K562 (cell line): ENCODE measurements around the gene ACTG2. TPM values are rescaled to one million over a fixed set of nuclear protein-coding genes. Genes with fewer than 3 reads are reported as not detected.

ENCODE experiments used
- ATAC-seq: fragments of 200-7000 bp; cut with Tn5 transposase; 3 replicates; pipeline ENCODE4 v1.9.1; 2020; ENCODE audit warnings: moderate library complexity
- BruUV-seq: library from RNA; stranded (reverse); fragments of 400-500 nt; replicated peaks from 2 replicates; lab custom pipeline; 2021; lab: Mats Ljungman, UMichigan
- CTCF ChIA-PET: fragments of 300-600 bp; formaldehyde crosslinking; extraction: SDS; loops from one replicate; lab custom pipeline; 2021; ENCODE audit warnings: low intra/inter-chr PET ratio; lab: Yijun Ruan, JAX
- POLR2A ChIA-PET: fragments of 300-600, 350-650 bp; sonication (Branson Sonifier 250); formaldehyde crosslinking; extraction: SDS; loops from one replicate; lab custom pipeline; 2021; ENCODE audit warnings: antibody characterized with exemption, inconsistent platforms; lab: Yijun Ruan, JAX
- DNase-seq, 4 experiments: peaks; one replicate each; pipeline versions ENCODE4 v3.0.0 to v3.0.0-alpha.2; 2011 to 2018; ENCODE audit warnings: low spot score in 3 of 4, mixed read lengths in 3 of 4; ENCODE audit errors: extremely low read depth in 1 of 4
- FAIRE-seq: peaks from 2 replicates; lab custom pipeline; 2011; peaks lifted over from hg19 to GRCh38; lab: Jason Lieb, UNC
- H2AFZ ChIP-seq: 2 replicates; pipeline ENCODE4 v1.6.0; 2011; ENCODE audit warnings: low read depth, low read length, control low read depth, inconsistent platforms
- H3K27ac ChIP-seq: fragments of 200-600 bp; 3 replicates; pipeline ENCODE4 v1.8.0; 2011; ENCODE audit warnings: low read depth, mild to moderate bottlenecking, control low read depth, inconsistent platforms, low read length, moderate library complexity, mixed read lengths; ENCODE audit errors: extremely low read depth
- H3K27me3 ChIP-seq, 2 experiments: fragments of 300-600 bp in 1 of 2; 2 replicates in 1 of 2; 3 replicates in 1 of 2; pipeline versions ENCODE4 v1.6.0 to v1.8.0; 2011; ENCODE audit warnings: inconsistent platforms in 2 of 2, low read length in 2 of 2, mild to moderate bottlenecking in 1 of 2, mixed read lengths in 1 of 2, moderate library complexity in 1 of 2; ENCODE audit not compliant: control insufficient read depth in 2 of 2, insufficient read depth in 2 of 2
- H3K36me3 ChIP-seq: fragments of 300-600 bp; 3 replicates; pipeline ENCODE4 v1.8.0; 2011; ENCODE audit warnings: mild to moderate bottlenecking, low read length, inconsistent platforms; ENCODE audit not compliant: control insufficient read depth, insufficient read depth
- H3K4me1 ChIP-seq, 2 experiments: fragments of 200-600 bp in 1 of 2; replicated peaks in 1 of 2; 2 replicates in 1 of 2; 3 replicates in 1 of 2; pipeline versions ENCODE4 v1.5.1 to v1.8.0; 2011; ENCODE audit warnings: inconsistent platforms in 2 of 2, low read length in 2 of 2, mild to moderate bottlenecking in 1 of 2, mixed read lengths in 1 of 2, moderate library complexity in 1 of 2; ENCODE audit not compliant: control insufficient read depth in 2 of 2, insufficient read depth in 2 of 2
- H3K4me2 ChIP-seq: 2 replicates; pipeline ENCODE4 v1.6.1; 2011; ENCODE audit warnings: low read length, control low read depth, inconsistent platforms, mixed read lengths; ENCODE audit not compliant: insufficient read depth
- H3K4me3 ChIP-seq: fragments of 200-600 bp; sonication (generic), shearing (Covaris generic); 2 replicates; pipeline ENCODE4 v1.5.1; 2016; ENCODE audit warnings: control low read depth, inconsistent platforms
- H3K79me2 ChIP-seq: fragments of 200-600 bp; 3 replicates; pipeline ENCODE4 v1.8.0; 2011; ENCODE audit warnings: low read length, inconsistent platforms; ENCODE audit not compliant: control insufficient read depth, insufficient read depth
- H3K9ac ChIP-seq, 2 experiments: 2 replicates each; pipeline versions ENCODE4 v1.6.0 to v1.6.1; 2011; ENCODE audit warnings: low read depth in 2 of 2, low read length in 2 of 2, control low read depth in 1 of 2, inconsistent platforms in 1 of 2, mild to moderate bottlenecking in 1 of 2, mixed read lengths in 1 of 2; ENCODE audit not compliant: insufficient read depth in 1 of 2
- H3K9me1 ChIP-seq: one replicate; pipeline ENCODE4 v1.6.0; 2011; ENCODE audit warnings: inconsistent platforms, mild to moderate bottlenecking, low read length, moderate library complexity; ENCODE audit not compliant: control insufficient read depth, insufficient read depth
- H3K9me3 ChIP-seq: replicated peaks from 2 replicates; pipeline ENCODE4 v1.5.1; 2011; ENCODE audit warnings: low read depth, low read length, inconsistent platforms; ENCODE audit not compliant: control insufficient read depth, insufficient read depth
- H4K20me1 ChIP-seq: replicated peaks from 2 replicates; pipeline ENCODE4 v1.6.1; 2011; ENCODE audit warnings: low read length, inconsistent platforms, mixed read lengths; ENCODE audit not compliant: control insufficient read depth, insufficient read depth
- NFIX ChIP-seq: fragments of 250-450 bp; sonication (Bioruptor Pico); IDR thresholded peaks from 2 replicates; pipeline ENCODE4 v1.4.0; 2020; ENCODE audit warnings: low read depth, mild to moderate bottlenecking, moderate library complexity
- PHB ChIP-seq: fragments of 250-450 bp; sonication (Bioruptor Pico); IDR thresholded peaks from 2 replicates; pipeline ENCODE4 v1.5.0; 2021
- ZBTB17 ChIP-seq: fragments of 450-650 bp; formaldehyde crosslinking; IDR thresholded peaks from 2 replicates; pipeline ENCODE4 v1.4.0; 2020; ENCODE audit warnings: mild to moderate bottlenecking
- WGBS: fragments of 100-300 bp; shearing (Covaris generic); methylation state at CpG from one replicate; pipeline ENCODE4 v1.1.6; 2016; ENCODE audit warnings: low coverage, mixed read lengths; ENCODE audit not compliant: insufficient coverage; ENCODE audit errors: missing lambda C conversion rate; 5-methylcytosine and 5-hydroxymethylcytosine counted together
- in situ Hi-C: fragments of 300-500 bp; cut with MboI; formaldehyde crosslinking; loops from 4 replicates; pipeline ENCODE4 v1.15.0; 2018; ENCODE audit warnings: inconsistent platforms, mixed read lengths
- intact Hi-C: fragments of 100-400 bp; cut with micrococcal nuclease; formaldehyde crosslinking; loops from 2 replicates; pipeline ENCODE4 v1.14.2; 2022
- polyA plus RNA-seq, 8 experiments: library from polyadenylated mRNA; depleted of rRNA in 4 of 8; stranded (reverse) in 5 of 8; unstranded in 3 of 8; fragments of >200 nt; fragmentation: Nextera tagmentation in 2 of 8; fragmentation: Illumina TruSeq in 1 of 8; extraction: Ambion mirVana in 2 of 8; extraction: Trizol in 1 of 8; gene quantifications; 2 replicates each; pipeline versions ENCODE4 v1.2.1 to v1.2.3, GENCODE V29; 2011 to 2014; ENCODE audit warnings: inconsistent platforms in 1 of 8, missing spikeins in 1 of 8
- total RNA-seq, 7 experiments: library from RNA; depleted of rRNA in 6 of 7; stranded (reverse); fragments of >200 nt in 6 of 7; fragmentation: Illumina TruSeq in 2 of 7; extraction: Trizol in 2 of 7; gene quantifications; 2 replicates each; pipeline versions ENCODE4 v1.2.1 to v1.2.3, GENCODE V29; 2011 to 2021; ENCODE audit warnings: low replicate concordance in 1 of 7
- TF ChIP-seq, protein P1 (sequence below): sonication (generic); formaldehyde crosslinking; IDR thresholded peaks from 2 replicates; pipeline ENCODE4 v1.8.0; 2022; ENCODE audit warnings: mild to moderate bottlenecking, missing genetic modification reagents, borderline replicate concordance

The ACTG2 gene
- total and polyA plus RNA-seq, 9 of the 15 experiments (the other 6 are each of a cell fraction or from before 2014, with no cell fraction given), result 0.06 to 0.60 TPM; not detected in 7

GRCh38 chr2:73891276-73891901, 1.4 kb upstream of the ACTG2 start:
- no peak for ATAC-seq
- Histone ChIP-seq H3K9me1 (no peaks in the 10 kb centered on the region), H3K9ac (no peak overlapping the region; a peak in 1 of 4 replicates), H3K27ac (no peak overlapping the region), H4K20me1 (no peaks in the 10 kb centered on the region), H3K36me3 (no peaks in the 10 kb centered on the region), H3K9me3 (no peaks in the 10 kb centered on the region; the same call in 1 of the 2 replicates), H3K4me2 (no peak overlapping the region), H3K79me2 (no peaks in the 10 kb centered on the region), H2AFZ (no peak overlapping the region), H3K4me1 (peaks cover 0 to 10% of the 10 kb centered on the region in 2 experiments; a peak in 1 of 5 replicates), H3K4me3 (no peak overlapping the region), H3K27me3 (peaks cover 2 to 4% of the 10 kb centered on the region in 2 experiments; a peak in 1 of 5 replicates)
- POLR2A ChIA-PET, result interaction anchor here (0.6 to 0.8 kb wide), 4 partner anchors 16 to 832 kb away, joined by 3 to 4 read pairs (median 4); no protein-coding TSS in a partner anchor
- WGBS, result 24% methylated on average over 5 of the region's 5 CpGs
- intact Hi-C loops (no loop called here), in situ Hi-C loops (no loop called here)
- DNase-seq, result no peak
- TF ChIP-seq NFIX (no peak), PHB (CRISPR knock-in tag) (no peak), ZBTB17 (CRISPR knock-in tag) (0 out of 2 replicates have a peak, but pooled peaks have one; percentile 32)
- TF ChIP-seq, protein P1, sequence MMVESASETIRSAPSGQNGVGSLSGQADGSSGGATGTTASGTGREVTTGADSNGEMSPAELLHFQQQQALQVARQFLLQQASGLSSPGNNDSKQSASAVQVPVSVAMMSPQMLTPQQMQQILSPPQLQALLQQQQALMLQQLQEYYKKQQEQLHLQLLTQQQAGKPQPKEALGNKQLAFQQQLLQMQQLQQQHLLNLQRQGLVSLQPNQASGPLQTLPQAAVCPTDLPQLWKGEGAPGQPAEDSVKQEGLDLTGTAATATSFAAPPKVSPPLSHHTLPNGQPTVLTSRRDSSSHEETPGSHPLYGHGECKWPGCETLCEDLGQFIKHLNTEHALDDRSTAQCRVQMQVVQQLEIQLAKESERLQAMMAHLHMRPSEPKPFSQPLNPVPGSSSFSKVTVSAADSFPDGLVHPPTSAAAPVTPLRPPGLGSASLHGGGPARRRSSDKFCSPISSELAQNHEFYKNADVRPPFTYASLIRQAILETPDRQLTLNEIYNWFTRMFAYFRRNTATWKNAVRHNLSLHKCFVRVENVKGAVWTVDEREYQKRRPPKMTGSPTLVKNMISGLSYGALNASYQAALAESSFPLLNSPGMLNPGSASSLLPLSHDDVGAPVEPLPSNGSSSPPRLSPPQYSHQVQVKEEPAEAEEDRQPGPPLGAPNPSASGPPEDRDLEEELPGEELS (CRISPR knock-in tag), result no peak
- FAIRE-seq, result no peak
- CTCF ChIA-PET, result no interaction called here
- no TSS peak for BruUV-seq
